Glomerular visceral epithelial cell (primary cell): ENCODE data around the gene UMAD1.
"Not testable (repeated sequence)": the region's sequence is repeated elsewhere in the genome, so short reads cannot be mapped to it uniquely, and the experiment has no call there.

Experiments used
- DNase-seq: peaks from one replicate; pipeline ENCODE4 v3.0.0-alpha.2; 2016; ENCODE audit errors: extremely low spot score

The UMAD1 gene

GRCh38 chr7:7652798-7653540 is 12.4 kb downstream of the UMAD1 start:
- no peak for DNase-seq

DNA sequence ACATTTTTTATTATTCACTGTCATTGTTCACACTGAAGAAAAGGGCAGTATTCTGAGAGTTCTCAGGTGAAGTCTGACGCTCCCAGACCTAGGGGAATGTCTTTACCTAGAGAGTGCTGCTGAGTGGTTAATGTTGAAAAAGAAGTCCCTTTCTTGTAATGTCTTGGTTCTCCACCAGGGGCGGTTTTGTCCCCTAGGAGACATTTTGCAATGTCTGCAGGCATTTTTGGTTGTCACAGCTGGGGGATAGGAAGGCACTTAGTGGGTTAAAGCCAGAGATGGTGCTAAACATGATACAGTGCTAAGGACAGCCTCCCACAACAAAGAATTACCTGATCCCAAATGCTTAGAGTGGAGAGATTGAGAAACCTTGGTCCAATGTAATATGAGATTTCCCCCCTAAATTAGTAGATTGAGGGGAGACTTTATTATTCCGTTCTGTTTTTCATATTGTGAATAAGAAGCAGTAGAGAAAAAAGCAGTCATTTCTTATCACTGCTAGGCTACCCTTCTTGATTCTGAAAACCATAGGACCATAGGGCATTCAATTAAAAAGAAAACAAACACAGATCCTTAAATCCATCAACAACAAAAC is 13.1 kb downstream of the UMAD1 start:
- DNase-seq: no peak

DNA sequence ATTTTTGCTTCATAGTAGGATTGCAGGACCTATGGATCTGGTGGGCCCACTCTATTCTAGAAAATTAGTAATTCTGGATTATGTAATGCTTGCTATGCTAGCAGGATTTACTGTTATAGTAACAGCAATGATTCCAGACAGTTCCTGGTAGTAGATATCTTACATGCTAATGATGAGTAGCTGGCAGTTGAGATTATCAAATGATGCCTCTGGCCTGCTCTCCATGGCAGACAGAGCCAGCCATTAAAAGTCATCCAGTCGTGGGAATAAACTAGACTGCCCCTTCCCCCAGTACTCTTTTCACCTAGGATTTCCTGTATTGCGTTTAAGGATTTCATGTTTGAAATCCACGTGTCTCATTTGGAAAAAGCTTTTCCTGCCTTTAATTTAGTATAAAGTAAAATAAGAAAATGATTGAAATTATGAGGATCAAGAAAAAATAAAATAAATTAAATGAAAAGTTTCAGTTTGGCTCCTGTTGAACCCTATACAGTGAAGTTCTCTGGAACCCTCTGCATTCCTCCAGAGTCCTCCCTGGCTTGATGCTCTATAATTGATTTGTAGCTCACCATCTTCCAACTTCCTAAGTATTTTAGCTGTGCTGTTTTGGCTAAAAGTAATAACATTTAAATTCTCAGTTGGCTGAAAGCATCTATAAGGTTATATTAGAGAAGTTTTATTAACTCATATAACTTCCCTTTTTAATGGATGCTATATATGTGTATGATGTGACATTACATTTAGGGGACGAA is 14.6 kb downstream of the UMAD1 start:
- DNase-seq: no peak

DNA sequence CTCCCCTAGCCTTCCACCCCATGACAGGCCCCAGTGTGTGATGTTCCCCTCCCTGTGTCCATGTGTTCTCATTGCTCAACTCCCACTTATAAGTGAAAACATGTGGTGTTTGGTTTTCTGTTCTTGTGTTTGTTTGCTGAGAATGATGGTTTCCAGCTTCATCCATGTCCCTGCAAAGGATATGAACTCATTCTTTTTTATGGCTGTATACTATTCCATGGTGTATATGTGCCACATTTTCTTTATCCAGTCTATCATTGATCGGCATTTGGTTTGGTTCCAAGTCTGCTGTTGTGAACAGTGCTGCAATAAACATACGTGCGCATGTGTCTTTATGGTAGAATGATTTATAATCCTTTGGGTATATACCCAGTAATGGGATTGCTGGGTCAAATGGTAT is 15.9 kb downstream of the UMAD1 start:
- DNase-seq: not testable (repeated sequence)

DNA sequence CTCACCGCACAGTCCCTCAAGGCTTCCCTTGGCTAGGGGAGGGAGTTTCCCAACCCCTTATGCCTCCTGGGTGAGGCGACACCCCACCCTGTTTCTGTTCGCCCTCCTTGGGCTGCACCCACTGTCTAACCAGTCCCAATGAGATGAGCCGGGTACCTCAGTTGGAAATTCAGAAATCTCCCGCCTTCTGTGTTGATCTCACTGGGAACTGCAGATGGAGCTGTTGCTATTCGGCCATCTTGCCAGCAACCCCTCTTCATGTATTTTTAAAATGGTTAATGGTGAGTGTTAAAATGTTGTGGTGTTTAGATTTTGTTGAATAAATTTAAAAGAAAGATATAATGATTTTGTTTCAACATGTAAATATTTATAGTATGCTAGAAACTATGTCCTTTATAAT is 22.0 kb downstream of the UMAD1 start:
- DNase-seq: no peak

GRCh38 chr7:7664291-7664690 is 23.7 kb downstream of the UMAD1 start:
- DNase-seq: no peak

- DNase-seq: no peak
Observed at GRCh38 chr7:7665031-7665430, 24.5 kb downstream of the UMAD1 start.

GRCh38 chr7:7667187-7667586 is 26.6 kb downstream of the UMAD1 start:
- DNase-seq: no peak

DNA sequence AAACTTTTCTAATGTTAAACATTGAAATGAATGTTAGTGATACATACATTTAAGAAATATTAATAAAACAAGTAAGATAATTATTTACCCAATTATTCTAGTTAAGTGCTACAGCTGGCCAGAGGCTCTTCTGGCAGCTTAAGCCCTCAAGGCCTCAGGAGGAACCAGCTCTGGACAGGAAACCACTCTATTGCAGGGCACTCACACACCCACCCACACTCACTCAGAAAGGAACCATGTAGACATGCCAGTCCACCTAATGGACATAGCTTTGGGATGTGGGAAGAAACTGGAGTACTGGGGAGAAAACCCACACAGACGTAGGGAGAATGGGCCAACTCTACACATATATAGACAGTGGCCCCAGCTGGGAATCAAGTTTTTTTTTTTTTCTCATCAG is 28.2 kb downstream of the UMAD1 start:
- no peak for DNase-seq

DNA sequence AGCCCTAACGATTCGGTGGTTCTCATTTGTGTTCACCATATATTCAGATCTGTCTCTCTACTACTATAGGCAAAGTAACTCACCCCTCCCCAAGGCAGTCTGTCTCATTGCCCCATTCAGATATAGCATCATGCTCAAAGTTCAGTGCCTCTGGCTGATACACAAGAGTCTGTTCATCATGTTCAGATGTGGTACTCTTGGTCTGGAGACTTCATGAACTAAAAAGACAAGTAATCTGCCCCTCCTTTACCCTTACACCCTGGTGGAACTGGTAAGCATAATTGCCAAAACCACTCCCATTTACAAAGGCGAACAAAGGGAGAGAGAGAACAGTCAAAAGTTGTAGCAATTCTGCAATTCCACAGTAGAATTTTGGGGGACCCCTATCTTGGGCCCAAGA is 29.9 kb downstream of the UMAD1 start:
- no peak for DNase-seq

- DNase-seq: no peak
Observed at GRCh38 chr7:7671361-7671760, 30.8 kb downstream of the UMAD1 start.

DNA sequence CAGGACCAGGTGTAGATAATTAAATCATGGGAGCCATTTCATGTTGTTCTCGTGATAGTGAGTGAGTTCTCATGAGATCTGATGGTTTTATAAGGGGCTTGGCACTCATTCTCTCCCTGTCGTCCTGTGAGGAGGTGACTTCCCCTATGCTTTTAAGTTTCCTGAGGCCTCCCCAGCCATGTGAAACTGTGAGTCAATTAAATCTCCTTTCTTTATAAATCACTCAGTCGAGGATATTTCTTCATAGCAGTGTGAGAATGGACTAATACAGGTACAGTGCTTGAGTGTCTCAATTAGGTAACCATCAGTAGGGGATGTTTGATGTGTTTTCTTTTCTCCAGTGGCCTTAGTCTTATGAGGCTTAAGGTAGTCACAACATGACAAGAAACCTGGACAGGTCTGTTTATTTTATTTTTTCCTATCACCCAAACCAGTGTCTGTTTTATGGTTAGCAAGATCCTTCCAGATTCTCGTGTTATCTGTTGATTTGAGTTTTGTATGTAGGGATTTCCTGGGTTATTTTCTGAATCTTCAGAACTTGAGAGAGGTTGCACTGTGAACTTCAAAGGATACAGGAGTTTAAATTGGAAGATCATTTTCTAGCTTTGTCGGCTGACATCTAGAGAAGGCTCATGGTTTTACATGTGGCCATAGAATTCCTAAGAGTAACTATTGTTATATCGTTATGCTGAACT is 32.1 kb downstream of the UMAD1 start:
- no peak for DNase-seq

DNA sequence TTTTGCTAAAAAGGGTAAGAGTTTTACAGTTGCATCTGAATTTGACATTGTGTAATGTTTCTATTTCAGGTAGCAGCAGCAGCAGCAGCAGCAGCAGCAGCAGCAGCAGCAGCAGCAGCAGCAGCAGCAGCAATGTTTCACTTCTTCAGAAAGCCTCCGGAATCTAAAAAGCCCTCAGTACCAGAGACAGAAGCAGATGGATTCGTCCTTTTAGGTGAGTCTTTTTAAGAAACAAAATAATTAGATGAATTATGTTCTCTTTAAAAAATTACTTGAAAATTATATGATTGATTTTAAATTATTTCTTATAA is 32.6 kb downstream of the UMAD1 start:
- DNase-seq: no peak

DNA sequence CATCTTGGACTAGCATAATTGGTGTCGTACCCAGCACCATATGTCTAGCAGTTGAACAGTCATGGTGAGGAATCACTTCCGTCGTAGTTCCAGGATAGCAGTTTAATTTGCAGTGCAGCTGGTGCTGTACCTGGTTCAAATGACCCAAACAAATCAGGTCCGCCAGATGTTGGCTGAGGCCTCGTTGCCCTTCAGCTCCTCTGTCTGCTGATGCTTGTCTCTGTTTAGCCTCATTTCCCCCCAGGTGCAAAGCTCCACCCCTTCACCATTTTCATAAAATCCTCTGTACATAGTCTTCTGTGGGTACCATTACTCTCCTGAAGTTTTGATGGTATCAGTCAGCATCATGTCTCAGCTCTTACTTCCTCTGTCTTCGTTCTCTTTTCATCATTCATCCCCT is 35.1 kb downstream of the UMAD1 start:
- no peak for DNase-seq

DNA sequence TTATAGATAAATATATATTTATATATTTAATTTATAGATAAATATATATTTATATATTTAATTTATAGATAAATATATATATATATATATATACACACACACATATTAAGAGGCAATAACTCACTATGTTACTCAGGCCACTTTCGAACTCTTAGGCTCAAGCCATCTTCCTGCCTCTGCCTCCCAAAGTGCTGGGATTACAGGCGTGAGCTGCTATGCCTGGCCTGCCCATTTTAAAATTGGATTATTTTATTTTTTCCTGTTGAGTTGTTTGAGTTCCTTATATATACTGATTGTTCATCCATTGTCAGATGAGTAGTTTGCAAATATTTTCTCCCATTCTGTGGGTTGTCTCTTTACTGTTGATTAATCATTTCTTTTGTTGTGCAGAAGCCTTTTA is 39.1 kb downstream of the UMAD1 start:
- DNase-seq: not testable (repeated sequence)

GRCh38 chr7:7681191-7681935 is 40.8 kb downstream of the UMAD1 start:
- peak; percentile 57 for DNase-seq

DNA sequence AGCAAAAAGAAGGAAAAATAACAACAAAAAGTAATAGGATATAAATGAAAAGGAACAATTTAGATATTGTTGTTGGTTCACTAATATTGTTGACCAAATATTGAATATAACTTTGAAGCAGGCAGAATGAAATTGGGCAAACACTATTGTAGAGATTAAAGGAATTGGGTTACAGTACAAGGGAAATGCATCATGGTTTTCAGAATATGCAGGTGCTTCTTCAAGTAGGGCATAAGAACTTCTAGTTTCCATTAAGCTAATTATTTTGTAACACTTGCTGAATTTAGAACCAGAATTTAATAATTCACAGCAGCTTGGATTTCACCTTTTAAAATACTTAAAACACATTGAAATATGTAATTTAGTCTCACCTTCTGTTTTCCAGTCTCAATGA is 41.4 kb downstream of the UMAD1 start:
- no peak for DNase-seq

GRCh38 chr7:7682861-7683260 is 42.3 kb downstream of the UMAD1 start:
- DNase-seq: no peak

DNA sequence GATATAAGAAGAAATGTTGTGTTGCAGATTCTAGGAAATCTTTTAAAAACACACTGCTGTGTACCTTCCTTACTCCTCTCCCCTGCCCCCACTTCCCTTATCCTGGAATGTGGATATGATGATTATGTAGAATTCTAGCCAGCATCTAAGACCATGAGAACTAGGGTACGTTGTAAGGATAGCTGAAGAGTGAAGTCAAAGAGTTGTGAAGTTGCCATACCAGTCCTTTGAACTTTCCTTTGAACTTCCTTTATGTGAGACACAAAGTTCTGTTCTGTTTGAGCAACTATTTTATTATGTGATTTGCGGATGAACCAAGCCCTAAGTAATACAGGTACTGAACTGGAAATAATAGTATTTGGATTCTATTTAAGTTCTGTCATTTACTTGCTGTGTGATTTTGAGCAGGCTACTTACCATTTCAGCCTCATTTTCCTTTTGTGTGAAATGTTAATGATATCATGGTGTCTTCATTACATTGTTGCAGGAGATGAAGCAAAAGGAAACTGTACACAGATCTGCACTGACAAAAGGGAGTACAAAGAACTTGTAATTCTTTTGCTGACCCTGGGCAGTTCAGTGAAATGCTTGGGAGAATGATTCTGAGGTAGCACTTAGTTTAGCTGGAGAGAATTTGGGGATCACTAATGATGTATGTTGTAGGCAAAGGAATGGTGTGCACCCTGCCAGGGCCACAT is 46.4 kb downstream of the UMAD1 start:
- no peak for DNase-seq

- DNase-seq: no peak
Observed at GRCh38 chr7:7687800-7688199, 47.2 kb downstream of the UMAD1 start.

DNA sequence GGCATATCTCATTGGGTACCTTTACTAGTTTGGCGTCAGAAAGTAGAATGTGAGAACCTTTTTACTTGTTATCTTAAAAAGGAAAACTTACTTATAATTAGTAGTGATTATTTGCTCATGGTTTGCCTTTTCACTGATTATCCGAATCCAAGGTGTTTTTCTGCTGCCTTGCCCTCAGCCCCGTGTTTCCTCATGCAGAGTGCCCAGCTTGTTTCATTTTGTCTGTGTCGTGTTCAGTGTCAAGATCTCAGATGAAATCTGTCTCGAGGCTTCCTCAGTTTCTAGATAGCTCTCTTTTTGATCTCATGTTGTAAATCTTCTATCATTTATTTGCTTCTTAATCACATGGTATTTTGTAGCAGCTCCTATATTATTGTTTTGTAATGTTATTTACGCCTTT is 47.8 kb downstream of the UMAD1 start:
- DNase-seq: no peak
